Epithelial cell of esophagus (primary cell): ENCODE measurements around the gene PPM1N.

Experiments used
- DNase-seq: peaks from one replicate; pipeline ENCODE4 v3.0.0; 2010; ENCODE audit warnings: low read depth
- H3K4me3 ChIP-seq: 2 replicates; pipeline ENCODE4 v1.5.1; 2011; ENCODE audit warnings: mild to moderate bottlenecking, low read length, control low read depth
- TF ChIP-seq, protein P1 (sequence below): IDR thresholded peaks from 2 replicates; pipeline ENCODE4 v1.5.1; 2011; ENCODE audit warnings: low read depth, mild to moderate bottlenecking, low read length, control low read depth, inconsistent platforms; ENCODE audit not compliant: insufficient read depth; ENCODE audit errors: missing control alignments

Gene PPM1N

DNA sequence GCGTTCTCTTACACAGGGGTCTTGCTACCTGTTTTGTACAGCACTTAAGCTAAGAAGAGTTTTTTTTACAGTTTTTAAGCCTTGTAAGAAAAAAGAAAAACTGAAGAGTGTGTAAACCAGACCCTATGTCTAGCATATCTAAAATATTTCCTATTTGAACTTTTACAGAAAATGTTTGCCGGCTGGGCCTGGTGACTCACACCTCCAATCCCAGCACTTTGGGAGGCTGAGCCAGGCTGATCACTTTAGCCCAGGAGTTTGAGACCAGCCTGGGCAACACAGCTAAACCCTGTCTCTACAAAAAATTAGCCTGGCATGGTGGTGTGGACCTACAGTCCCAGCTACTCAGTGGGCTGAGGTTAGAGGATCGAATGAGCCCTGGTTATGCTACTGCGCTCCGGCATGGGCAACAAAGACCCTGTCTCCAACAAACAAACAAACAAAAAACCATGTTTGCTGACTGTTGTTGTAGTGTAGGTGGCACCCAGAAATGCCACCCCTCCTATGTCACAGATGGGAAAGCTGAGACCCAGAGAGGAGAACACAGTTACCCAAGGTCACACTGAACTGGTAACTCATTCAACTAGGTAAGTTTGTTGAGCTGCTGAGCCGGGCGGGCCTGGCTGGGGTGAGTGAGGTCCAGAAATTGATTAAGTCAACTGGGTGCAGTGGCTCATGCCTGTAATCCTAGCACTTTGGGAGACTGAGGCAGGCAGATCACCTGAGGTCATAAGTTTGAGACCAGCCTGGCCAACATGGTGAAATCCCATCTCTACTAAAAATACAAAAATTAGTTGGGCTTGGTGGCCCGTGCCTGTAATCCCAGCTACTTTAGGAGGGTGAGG is 7.1 kb downstream of the PPM1N start:
- TF ChIP-seq, protein P1, sequence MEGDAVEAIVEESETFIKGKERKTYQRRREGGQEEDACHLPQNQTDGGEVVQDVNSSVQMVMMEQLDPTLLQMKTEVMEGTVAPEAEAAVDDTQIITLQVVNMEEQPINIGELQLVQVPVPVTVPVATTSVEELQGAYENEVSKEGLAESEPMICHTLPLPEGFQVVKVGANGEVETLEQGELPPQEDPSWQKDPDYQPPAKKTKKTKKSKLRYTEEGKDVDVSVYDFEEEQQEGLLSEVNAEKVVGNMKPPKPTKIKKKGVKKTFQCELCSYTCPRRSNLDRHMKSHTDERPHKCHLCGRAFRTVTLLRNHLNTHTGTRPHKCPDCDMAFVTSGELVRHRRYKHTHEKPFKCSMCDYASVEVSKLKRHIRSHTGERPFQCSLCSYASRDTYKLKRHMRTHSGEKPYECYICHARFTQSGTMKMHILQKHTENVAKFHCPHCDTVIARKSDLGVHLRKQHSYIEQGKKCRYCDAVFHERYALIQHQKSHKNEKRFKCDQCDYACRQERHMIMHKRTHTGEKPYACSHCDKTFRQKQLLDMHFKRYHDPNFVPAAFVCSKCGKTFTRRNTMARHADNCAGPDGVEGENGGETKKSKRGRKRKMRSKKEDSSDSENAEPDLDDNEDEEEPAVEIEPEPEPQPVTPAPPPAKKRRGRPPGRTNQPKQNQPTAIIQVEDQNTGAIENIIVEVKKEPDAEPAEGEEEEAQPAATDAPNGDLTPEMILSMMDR: no peak
- no peak overlapping the region for H3K4me3 ChIP-seq

DNA sequence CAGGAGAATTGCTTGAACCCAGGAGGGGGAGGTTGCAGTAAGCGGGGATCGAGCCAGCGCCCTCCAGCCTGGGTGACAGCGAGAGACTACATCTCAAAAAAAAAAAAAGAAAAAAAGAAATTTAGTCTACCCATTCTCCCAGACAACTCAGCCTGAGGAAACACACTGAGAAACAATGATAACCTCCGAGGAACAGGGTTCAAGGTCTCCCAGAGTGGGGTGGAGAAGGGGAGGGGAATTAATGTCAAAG is 7.7 kb downstream of the PPM1N start:
- TF ChIP-seq, protein P1: no peak
- no peak for DNase-seq
- H3K4me3 ChIP-seq: peak overlapping the region; percentile 96

More for the DNA sequence above, 7.1 kb downstream of the PPM1N start:
- DNase-seq: no peak

DNA sequence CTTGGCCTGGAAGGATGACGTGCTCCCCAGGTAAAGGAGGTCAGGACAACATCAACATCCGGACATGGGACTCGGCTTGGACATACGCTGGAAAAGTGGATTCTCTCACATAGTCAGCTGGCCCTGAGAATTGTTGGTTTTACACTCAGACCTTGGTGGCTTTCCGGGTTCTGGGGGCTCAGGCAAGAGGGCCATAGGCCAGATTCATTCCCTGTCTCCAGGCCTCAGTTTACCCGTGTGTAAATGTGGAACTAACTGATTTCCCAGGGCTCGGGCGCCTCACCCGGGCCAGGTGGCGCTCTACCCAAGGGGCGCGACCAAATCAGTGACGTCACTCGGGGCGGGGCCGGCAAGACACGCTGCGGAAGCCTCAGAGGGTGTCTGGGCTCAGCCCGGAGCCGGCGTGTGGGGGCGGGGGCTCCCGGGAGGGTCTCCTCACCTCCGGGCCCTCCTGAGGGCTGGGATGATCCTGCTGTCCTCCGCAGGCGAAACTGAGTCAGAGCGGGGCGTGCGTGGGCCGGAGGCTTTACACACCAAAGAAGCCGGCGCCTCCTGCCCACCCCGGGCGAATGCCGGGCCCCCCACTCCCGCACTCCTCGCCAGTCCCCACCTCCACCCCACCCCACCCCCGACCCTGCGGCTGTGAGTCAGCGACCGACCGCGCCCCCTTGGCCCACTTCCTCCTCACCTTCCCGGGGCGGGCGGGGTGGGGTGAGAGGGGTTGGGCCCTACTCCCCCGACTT is 8.2 kb downstream of the PPM1N start:
- TF ChIP-seq, protein P1: peak; percentile 53
- H3K4me3 ChIP-seq: peak overlapping the region; percentile 96
- DNase-seq: peak; percentile 97

DNA sequence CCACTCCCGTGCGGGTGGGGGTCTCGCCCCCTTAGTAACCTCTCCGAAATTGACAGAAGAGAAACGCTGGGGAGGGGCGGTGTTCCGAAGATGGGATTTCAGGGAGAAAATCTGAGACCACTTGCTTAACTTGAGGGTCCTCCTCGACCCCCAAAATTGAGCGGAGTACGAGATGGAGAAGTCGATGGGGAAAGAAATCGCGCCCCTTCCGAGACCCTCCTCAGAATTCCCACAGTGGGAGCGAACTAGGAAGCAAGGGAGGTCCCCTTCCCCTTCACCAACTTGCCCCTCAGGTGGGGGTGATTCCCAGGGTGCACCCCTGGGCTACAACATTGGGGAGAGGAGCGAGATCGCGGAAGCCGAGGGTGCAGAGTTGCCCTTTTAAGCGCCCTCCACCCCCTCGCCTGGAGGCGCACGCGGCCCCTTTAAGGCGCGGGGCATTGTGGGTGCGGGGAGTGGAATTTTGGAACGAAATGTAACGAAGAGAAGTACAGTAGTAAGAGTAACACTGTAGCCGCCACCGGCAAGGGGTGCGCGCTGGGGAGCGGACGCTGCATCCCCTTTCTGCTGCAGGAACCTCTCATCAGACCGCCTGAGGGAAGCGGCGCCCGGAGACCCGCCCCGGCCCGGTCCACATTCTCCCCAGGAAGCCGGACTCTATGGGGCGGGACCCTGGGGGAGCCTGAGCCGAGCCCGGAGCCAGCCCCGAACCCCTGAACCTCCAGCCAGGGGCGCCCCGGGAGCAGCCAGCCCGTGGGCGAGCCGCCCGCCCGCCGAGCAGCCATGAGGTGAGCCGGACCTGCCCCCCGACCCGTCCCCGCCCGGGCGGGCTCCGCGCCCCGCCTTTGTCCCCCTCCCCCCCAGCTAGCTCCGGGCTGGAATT is 9.0 kb downstream of the PPM1N start, which contains the start of gene VASP:
Gene VASP (plus strand): TSS at position 491 of the 883 bp plus-strand sequence. CDS start 293 bp downstream, at position 784.
- peak within 1 kb of the TSS; percentile 96 for H3K4me3 ChIP-seq
- DNase-seq: peak; percentile 93
- TF ChIP-seq, protein P1: no peak

DNA sequence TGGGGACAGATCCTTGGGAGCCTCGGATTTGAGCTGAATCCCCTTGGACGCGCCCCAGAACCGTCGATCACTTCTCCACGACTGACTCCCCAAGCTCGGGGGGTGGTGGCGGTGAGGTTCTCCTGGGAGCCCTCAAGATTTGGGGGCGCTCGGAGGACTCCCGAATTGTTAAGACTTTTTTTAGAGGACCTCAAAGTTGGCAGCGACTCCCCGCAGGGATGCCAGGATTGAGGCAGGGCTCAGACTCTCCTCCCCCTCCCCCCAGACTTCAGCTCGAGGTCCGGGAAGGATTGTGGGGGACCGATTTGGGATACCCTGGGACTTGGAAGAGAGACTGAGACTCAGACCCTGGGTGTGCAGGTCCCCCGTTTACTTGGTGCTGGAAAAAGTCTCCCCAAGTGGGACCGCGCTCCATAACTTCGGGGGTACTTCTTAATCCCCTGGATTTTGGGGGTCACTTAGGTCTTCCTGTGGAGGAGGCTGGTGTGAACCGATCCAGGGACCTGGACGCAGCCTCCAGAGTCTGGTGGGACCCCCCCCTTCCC is 9.7 kb downstream of the PPM1N start:
- no peak for DNase-seq
- peak overlapping the region; percentile 96 for H3K4me3 ChIP-seq
- TF ChIP-seq, protein P1: no peak

DNA sequence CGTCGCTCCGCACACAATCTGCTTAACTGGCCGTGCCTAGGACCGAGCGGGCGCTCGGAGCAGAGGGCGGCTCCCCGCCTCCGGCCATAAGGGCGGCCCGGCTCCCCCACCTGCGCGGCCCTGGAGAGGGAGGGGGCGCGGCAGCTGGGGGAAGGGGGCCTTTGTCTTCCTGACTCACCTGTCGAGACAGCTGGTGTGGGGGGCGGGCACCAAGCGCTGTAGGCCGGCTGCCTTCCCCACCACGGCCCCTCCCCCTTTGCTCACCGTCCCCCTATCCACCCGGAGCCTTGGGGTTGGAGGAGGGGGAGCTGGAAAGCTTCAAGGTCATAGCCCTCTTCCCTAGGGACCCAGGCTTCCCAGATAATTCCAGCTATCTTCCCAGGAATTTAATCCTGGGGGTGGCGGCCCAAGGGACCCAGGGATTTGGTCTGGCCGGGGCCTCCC is 10.2 kb downstream of the PPM1N start:
- H3K4me3 ChIP-seq: peak overlapping the region; percentile 96
- peak; percentile 50 for DNase-seq
- TF ChIP-seq, protein P1: no peak
